H1 (cell line): ENCODE results near the gene CTRL. TPM values are rescaled to one million over a fixed set of nuclear protein-coding genes. Genes with fewer than 3 reads are reported as not detected.

Source experiments
- CTCF ChIA-PET: fragments of 300-600 bp; sonication (Branson Sonifier 250); formaldehyde crosslinking; loops from one replicate; lab custom pipeline; 2021; ENCODE audit not compliant: partially characterized antibody; lab: Charles Lee
- POLR2A ChIA-PET: fragments of 300-600 bp; sonication (Branson Sonifier 250); formaldehyde crosslinking; loops from one replicate; lab custom pipeline; 2021; ENCODE audit warnings: inconsistent platforms; ENCODE audit not compliant: partially characterized antibody; lab: Charles Lee
- DNase-seq, 2 experiments: peaks; one replicate each; pipeline versions ENCODE4 v3.0.0 to v3.0.0-alpha.2; 2010 to 2022; ENCODE audit warnings: low spot score in 2 of 2, low read depth in 1 of 2, mixed read lengths in 1 of 2
- FAIRE-seq: peaks from 2 replicates; lab custom pipeline; 2011; peaks lifted over from hg19 to GRCh38; lab: Jason Lieb, UNC
- H2AFZ ChIP-seq: 2 replicates; pipeline ENCODE4 v1.8.1; 2012; ENCODE audit warnings: low read length, inconsistent platforms
- H2AK5ac ChIP-seq: 2 replicates; pipeline ENCODE4 v1.6.1; 2013; ENCODE audit warnings: low read depth, low read length
- H2BK120ac ChIP-seq: replicated peaks from 2 replicates; pipeline ENCODE3; 2013; ENCODE audit warnings: low read depth, low read length, inconsistent platforms
- H2BK12ac ChIP-seq: 2 replicates; pipeline ENCODE4 v1.6.1; 2013; ENCODE audit warnings: low read depth, low read length
- H2BK15ac ChIP-seq: 2 replicates; pipeline ENCODE4 v1.6.1; 2013; ENCODE audit warnings: low read length
- H2BK20ac ChIP-seq: 2 replicates; pipeline ENCODE4 v1.6.1; 2013; ENCODE audit warnings: low read length
- H2BK5ac ChIP-seq: 2 replicates; pipeline ENCODE4 v1.6.1; 2013; ENCODE audit warnings: low read depth, low read length
- H3K14ac ChIP-seq: 2 replicates; pipeline ENCODE4 v1.6.1; 2013; ENCODE audit warnings: inconsistent platforms; ENCODE audit not compliant: insufficient read length
- H3K18ac ChIP-seq: 2 replicates; pipeline ENCODE4 v1.6.1; 2013; ENCODE audit warnings: low read length; ENCODE audit errors: extremely low read depth
- H3K23ac ChIP-seq: 2 replicates; pipeline ENCODE4 v1.6.1; 2013; ENCODE audit warnings: inconsistent platforms; ENCODE audit not compliant: insufficient read length
- H3K23me2 ChIP-seq: 2 replicates; pipeline ENCODE4 v1.6.1; 2013; ENCODE audit warnings: low read depth, low read length
- H3K27ac ChIP-seq: 2 replicates; pipeline ENCODE4 v1.6.1; 2011; ENCODE audit warnings: low read depth, low read length, inconsistent platforms
- H3K27me3 ChIP-seq, 4 experiments: replicated peaks in 1 of 4; 1 replicate in 1 of 4; 2 replicates in 3 of 4; pipeline versions ENCODE4 v1.6.1 to v1.8.1; 2011 to 2013; ENCODE audit warnings: low read length in 3 of 4, mild to moderate bottlenecking in 3 of 4, inconsistent platforms in 2 of 4, mixed read lengths in 2 of 4, moderate library complexity in 1 of 4; ENCODE audit not compliant: control insufficient read depth in 3 of 4, insufficient read depth in 3 of 4; ENCODE audit errors: extremely low read depth in 1 of 4
- H3K36me3 ChIP-seq, 4 experiments: 2 replicates each; pipeline versions ENCODE4 v1.6.1 to v1.8.1; 2011 to 2013; ENCODE audit warnings: mild to moderate bottlenecking in 4 of 4, low read length in 3 of 4, moderate library complexity in 2 of 4, control low read depth in 1 of 4, inconsistent platforms in 1 of 4; ENCODE audit not compliant: insufficient read depth in 4 of 4, control insufficient read depth in 2 of 4
- H3K4ac ChIP-seq: replicated peaks from 2 replicates; pipeline ENCODE3; 2013; ENCODE audit warnings: low read length, low read depth, mixed read lengths, inconsistent platforms; ENCODE audit not compliant: insufficient read length
- H3K4me1 ChIP-seq, 4 experiments: replicated peaks in 1 of 4; 1 replicate in 1 of 4; 2 replicates in 3 of 4; pipeline versions ENCODE4 v1.6.1 to v1.8.1; 2011 to 2013; ENCODE audit warnings: low read length in 3 of 4, inconsistent platforms in 2 of 4, mixed read lengths in 1 of 4; ENCODE audit not compliant: insufficient read depth in 4 of 4, control insufficient read depth in 3 of 4
- H3K4me2 ChIP-seq, 2 experiments: 2 replicates each; pipeline versions ENCODE4 v1.6.1 to v1.8.1; 2011 to 2013; ENCODE audit warnings: low read depth in 2 of 2, low read length in 2 of 2, control low read depth in 1 of 2, inconsistent platforms in 1 of 2, mild to moderate bottlenecking in 1 of 2; ENCODE audit not compliant: insufficient read depth in 1 of 2
- H3K4me3 ChIP-seq, 4 experiments: fragments of 200-600, 300-600 bp in 1 of 4; sonication (generic), shearing (Covaris generic), sonication (Bioruptor Twin) in 1 of 4; 2 replicates each; pipeline versions ENCODE4 v1.5.1 to v1.8.1; 2011 to 2016; ENCODE audit warnings: low read length in 4 of 4, low read depth in 3 of 4, control low read depth in 2 of 4, inconsistent platforms in 2 of 4, mild to moderate bottlenecking in 2 of 4, mixed read lengths in 1 of 4, moderate library complexity in 1 of 4; ENCODE audit not compliant: insufficient read depth in 2 of 4; ENCODE audit errors: extremely low read depth in 1 of 4
- H3K56ac ChIP-seq: replicated peaks from 2 replicates; pipeline ENCODE3; 2013; ENCODE audit warnings: low read depth, mild to moderate bottlenecking, mixed read lengths, low read length, inconsistent platforms; ENCODE audit not compliant: insufficient read length
- H3K79me1 ChIP-seq: 2 replicates; pipeline ENCODE4 v1.6.1; 2013; ENCODE audit warnings: low read depth, low read length, control low read depth
- H3K79me2 ChIP-seq, 2 experiments: 2 replicates each; pipeline versions ENCODE4 v1.6.1 to v1.8.1; 2012 to 2013; ENCODE audit warnings: low read length in 2 of 2, mild to moderate bottlenecking in 2 of 2, inconsistent platforms in 1 of 2; ENCODE audit not compliant: insufficient read depth in 2 of 2, control insufficient read depth in 1 of 2
- H3K9ac ChIP-seq, 4 experiments: replicated peaks in 1 of 4; 1 replicate in 1 of 4; 2 replicates in 3 of 4; pipeline versions ENCODE4 v1.6.1 to v1.8.1; 2011 to 2013; ENCODE audit warnings: low read depth in 3 of 4, low read length in 3 of 4, control low read depth in 2 of 4, mild to moderate bottlenecking in 2 of 4, moderate library complexity in 2 of 4, inconsistent platforms in 1 of 4; ENCODE audit errors: extremely low read depth in 1 of 4
- H3K9me3 ChIP-seq, 2 experiments: 2 replicates each; pipeline versions ENCODE4 v1.6.1 to v1.8.1; 2012 to 2013; ENCODE audit warnings: mild to moderate bottlenecking in 2 of 2, moderate library complexity in 2 of 2, control low read depth in 1 of 2, inconsistent platforms in 1 of 2, low read depth in 1 of 2, low read length in 1 of 2, mixed read lengths in 1 of 2; ENCODE audit not compliant: insufficient read depth in 2 of 2
- H4K20me1 ChIP-seq, 2 experiments: replicated peaks in 1 of 2; 2 replicates each; pipeline versions ENCODE3 to v1.8.1; 2011 to 2013; ENCODE audit warnings: inconsistent platforms in 2 of 2, low read length in 2 of 2, mild to moderate bottlenecking in 1 of 2; ENCODE audit not compliant: insufficient read depth in 2 of 2, control insufficient read depth in 1 of 2
- H4K5ac ChIP-seq: 2 replicates; pipeline ENCODE4 v1.6.1; 2013; ENCODE audit warnings: low read length, low read depth, mixed read lengths, inconsistent platforms; ENCODE audit not compliant: insufficient read length
- H4K8ac ChIP-seq: 2 replicates; pipeline ENCODE4 v1.8.0; 2013; ENCODE audit warnings: mild to moderate bottlenecking, moderate library complexity, low read length, inconsistent platforms; ENCODE audit not compliant: insufficient read depth; ENCODE audit errors: extremely low read depth
- H4K91ac ChIP-seq: replicated peaks from 2 replicates; pipeline ENCODE3; 2013; ENCODE audit warnings: low read length, mixed read lengths, inconsistent platforms; ENCODE audit not compliant: insufficient read length
- CHD2 ChIP-seq: IDR thresholded peaks from 2 replicates; pipeline ENCODE4 v1.6.1; 2012; ENCODE audit warnings: low read length, improper control_type of control experiment
- JUN ChIP-seq: IDR thresholded peaks from 2 replicates; pipeline ENCODE4 v1.6.1; 2011; ENCODE audit warnings: low read depth, mild to moderate bottlenecking, improper control_type of control experiment, low read length
- POLR2A ChIP-seq, 2 experiments: IDR thresholded peaks; 1 replicate in 1 of 2; 2 replicates in 1 of 2; pipeline ENCODE4 v1.6.1; 2011; ENCODE audit warnings: low read depth in 2 of 2, low read length in 2 of 2, mild to moderate bottlenecking in 2 of 2; ENCODE audit errors: control extremely low read depth in 1 of 2
- SAP30 ChIP-seq: fragments of 300-600 bp; sonication (generic); IDR thresholded peaks from 2 replicates; pipeline ENCODE4 v1.7.1; 2012; ENCODE audit warnings: low read length, moderate library complexity, mild to moderate bottlenecking, inconsistent platforms; ENCODE audit not compliant: insufficient read depth, insufficient replicate concordance
- WGBS, 2 experiments: shearing (Covaris generic) in 1 of 2; methylation state at CpG; one replicate each; pipeline versions ENCODE4 v1.1.6 to v1.1.7; 2013 to 2015; ENCODE audit warnings: low lambda C conversion rate in 2 of 2, mixed read lengths in 2 of 2, inconsistent platforms in 1 of 2, low coverage in 1 of 2, missing lambda C conversion rate in 1 of 2; ENCODE audit not compliant: insufficient replicate concordance in 2 of 2, insufficient coverage in 1 of 2, insufficient read length in 1 of 2; ENCODE audit errors: extremely low coverage in 1 of 2, missing lambda C conversion rate in 1 of 2; 5-methylcytosine and 5-hydroxymethylcytosine counted together
- polyA plus RNA-seq, 7 experiments: library from polyadenylated mRNA; depleted of rRNA in 3 of 7; stranded (reverse) in 5 of 7; unstranded in 2 of 7; fragments of >200 nt in 5 of 7; fragments of 200-250 nt in 2 of 7; gene quantifications; 1 replicate in 5 of 7; 2 replicates in 1 of 7; 4 replicates in 1 of 7; pipeline versions ENCODE4 v1.2.1 to v1.2.3, GENCODE V29; 2011 to 2013; ENCODE audit warnings: missing spikeins in 2 of 7, mixed read lengths in 2 of 7
- total RNA-seq: library from RNA; stranded (reverse); fragmentation: NEBNext Ultra II Directional; extraction: Animal tissue kit (Norgen Biotek cat#: 25700); gene quantifications from 2 replicates; pipeline ENCODE4 v1.2.1, GENCODE V29; 2021

CTRL gene
- total and polyA plus RNA-seq, 2 of the 8 experiments (the other 6 are each of a cell fraction or from before 2014, with no cell fraction given) = 1.7 to 4.2 TPM

DNA sequence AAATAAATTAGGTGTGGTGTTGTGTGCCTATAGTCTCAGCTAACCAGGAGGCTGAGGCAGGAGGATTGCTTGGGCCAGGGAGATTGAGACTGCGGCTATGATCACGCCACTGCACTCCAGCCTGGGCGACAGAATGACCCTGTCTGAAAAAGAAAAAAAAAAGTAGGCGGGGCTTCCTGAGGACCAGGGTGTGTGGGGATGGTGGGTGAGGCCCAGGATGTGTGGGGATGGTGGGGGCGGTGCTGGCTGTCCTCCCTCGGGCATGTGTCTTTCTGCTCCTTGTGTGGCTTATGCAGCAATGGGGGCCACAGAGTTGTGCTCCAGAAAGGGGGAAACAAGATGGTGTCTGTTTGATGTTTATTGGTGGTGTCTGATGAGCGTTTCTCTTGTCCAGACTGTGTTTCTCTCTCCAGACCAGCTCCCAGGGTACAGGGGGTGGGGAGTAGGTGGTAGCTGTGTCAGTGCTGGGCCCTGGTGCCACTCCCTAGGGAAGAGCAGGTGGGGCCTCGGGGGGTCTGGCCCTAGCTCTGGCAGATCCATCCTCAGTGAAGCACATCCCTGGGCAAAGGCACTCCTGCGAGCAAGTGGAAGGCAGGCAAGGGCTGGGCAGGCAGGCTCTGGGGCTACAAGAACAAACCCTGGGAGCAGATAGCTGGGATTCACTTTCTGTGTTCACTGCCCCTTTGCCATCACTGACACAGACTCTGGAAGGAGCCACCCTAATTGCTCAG lies 10.0 kb upstream of the CTRL start:
- no peak overlapping the region for H3K4me3 ChIP-seq
- H3K27ac ChIP-seq = no peak overlapping the region
- no peak overlapping the region for H4K5ac ChIP-seq
- FAIRE-seq (no peak), DNase-seq (no peak)
- H2BK5ac ChIP-seq = no peak overlapping the region
- H3K23ac ChIP-seq = no peak overlapping the region
- no peak overlapping the region for H2BK20ac ChIP-seq
- no peak overlapping the region for H3K56ac ChIP-seq
- no peak overlapping the region for H2BK12ac ChIP-seq
- ChIA-PET POLR2A (interaction anchor here (1.0 to 6.8 kb wide), 8 partner anchors 8 to 123 kb away, joined by 3 to 31 read pairs (median 3); partner anchors contain the start of genes CTRL and NRN1L), CTCF (interaction anchor here (0.7 to 27.1 kb wide), 38 partner anchors 9 to 344 kb away, joined by 3 to 623 read pairs (median 5); partner anchors contain the start of genes CENPT, CTRL, EDC4 and NRN1L)
- no peak overlapping the region for H3K4me2 ChIP-seq
- H2AK5ac ChIP-seq = no peak overlapping the region
- no peak overlapping the region; the same call in 1 of the 2 replicates for H4K8ac ChIP-seq
- H3K4me1 ChIP-seq = peaks cover 0 to 6% (median 2%) of the 10 kb centered on the region in 4 experiments; a peak in 5 of 7 replicates
- no peaks in the 10 kb centered on the region for H3K9me3 ChIP-seq
- 89% methylated on average over 7 of the region's 9 CpGs; no CpG with 5 or more reads in 1 of the 2 experiments for WGBS, 2 experiments
- no peak overlapping the region for H2BK15ac ChIP-seq
- no peak overlapping the region for H3K4ac ChIP-seq
- H3K36me3 ChIP-seq = peaks cover 3 to 20% (median 15%) of the 10 kb centered on the region in 4 experiments; a peak in 6 of 8 replicates
- peaks cover 5% of the 10 kb centered on the region; the same call in 1 of the 2 replicates for H3K23me2 ChIP-seq
- no peak overlapping the region for H2AFZ ChIP-seq
- no peak overlapping the region for H3K14ac ChIP-seq
- H3K27me3 ChIP-seq = no peaks in the 10 kb centered on the region
- peak in 1 of 2 experiments; percentile 7; a peak in 1 of 3 replicates for TF ChIP-seq POLR2A (IDR thresholded peaks at IDR 0.05; ENCODE audit: control extremely low read depth in 1 of 2, low read depth in 2 of 2, low read length in 2 of 2)
- TF ChIP-seq SAP30 = no peak
- TF ChIP-seq CHD2 = no peak
- TF ChIP-seq JUN = no peak
- H4K20me1 ChIP-seq = peaks cover 13 to 33% of the 10 kb centered on the region in 2 experiments
- no peak overlapping the region for H4K91ac ChIP-seq
- no peak overlapping the region for H3K18ac ChIP-seq
- no peak overlapping the region for H2BK120ac ChIP-seq
- H3K79me2 ChIP-seq = 0 out of 4 replicates have a peak, but pooled peaks cover 0 to 3% of the 10 kb centered on the region in 2 experiments
- peaks cover 2% of the 10 kb centered on the region; the same call in 1 of the 2 replicates for H3K79me1 ChIP-seq
- no peak overlapping the region for H3K9ac ChIP-seq
